IMR-90 (cell line): ENCODE results near the gene C5. TPM values are rescaled to one million over a fixed set of nuclear protein-coding genes. Genes with fewer than 3 reads are reported as not detected.

Experiments
- ATAC-seq: fragments of 200-7000 bp; cut with Tn5 transposase; 2 replicates; pipeline ENCODE4 v1.9.1; 2020; ENCODE audit warnings: low read depth, mild to moderate bottlenecking, moderate library complexity
- BruUV-seq: library from RNA; stranded (reverse); fragments of 400-500 nt; replicated peaks from 2 replicates; lab custom pipeline; 2021; lab: Mats Ljungman, UMichigan
- CTCF ChIA-PET: fragments of 300-600 bp; formaldehyde crosslinking; extraction: SDS; loops from one replicate; lab custom pipeline; 2021; ENCODE audit warnings: antibody characterized with exemption; lab: Yijun Ruan, JAX
- POLR2A ChIA-PET: fragments of 300-600 bp; sonication (Branson Sonifier 250); formaldehyde crosslinking; loops from one replicate; lab custom pipeline; 2022; ENCODE audit warnings: antibody characterized with exemption; ENCODE audit not compliant: unreplicated experiment; lab: Charles Lee
- DNase-seq: peaks from one replicate; pipeline ENCODE4 v3.0.0; 2013
- H2AFZ ChIP-seq: replicated peaks from 2 replicates; pipeline ENCODE3; 2013; ENCODE audit warnings: low read length, mild to moderate bottlenecking; ENCODE audit not compliant: poor library complexity
- H2AK5ac ChIP-seq: 2 replicates; pipeline ENCODE4 v1.6.1; 2013; ENCODE audit warnings: low read depth, low read length, inconsistent platforms
- H2AK9ac ChIP-seq: replicated peaks from 2 replicates; pipeline ENCODE3; 2013; ENCODE audit warnings: mild to moderate bottlenecking, low read depth, low read length, moderate library complexity; ENCODE audit not compliant: poor library complexity
- H2BK120ac ChIP-seq: 2 replicates; pipeline ENCODE4 v1.6.1; 2013; ENCODE audit warnings: low read depth, low read length, inconsistent platforms
- H2BK15ac ChIP-seq: 3 replicates; pipeline ENCODE4 v1.6.1; 2013; ENCODE audit warnings: low read depth, low read length, inconsistent platforms
- H2BK20ac ChIP-seq: 2 replicates; pipeline ENCODE4 v1.6.1; 2013; ENCODE audit warnings: low read depth, mild to moderate bottlenecking, inconsistent platforms, low read length, moderate library complexity
- H2BK5ac ChIP-seq: 2 replicates; pipeline ENCODE4 v1.6.1; 2013; ENCODE audit warnings: mild to moderate bottlenecking, low read depth, low read length, inconsistent platforms; ENCODE audit not compliant: poor library complexity, severe bottlenecking
- H3K14ac ChIP-seq: replicated peaks from 2 replicates; pipeline ENCODE4 v1.6.1; 2013; ENCODE audit warnings: low read depth, low read length, inconsistent platforms
- H3K18ac ChIP-seq: 2 replicates; pipeline ENCODE4 v1.6.1; 2013; ENCODE audit warnings: low read depth, low read length, control low read depth
- H3K23ac ChIP-seq: 2 replicates; pipeline ENCODE4 v1.6.1; 2013; ENCODE audit warnings: low read depth, low read length, inconsistent platforms
- H3K27ac ChIP-seq: 2 replicates; pipeline ENCODE4 v1.5.1; 2013; ENCODE audit warnings: mild to moderate bottlenecking, control low read depth, low read length; ENCODE audit not compliant: insufficient read depth
- H3K27me3 ChIP-seq: 2 replicates; pipeline ENCODE4 v1.6.1; 2013; ENCODE audit warnings: low read length; ENCODE audit not compliant: control insufficient read depth, insufficient read depth
- H3K36me3 ChIP-seq: 2 replicates; pipeline ENCODE4 v1.6.1; 2013; ENCODE audit warnings: low read length, mixed read lengths; ENCODE audit not compliant: control insufficient read depth, insufficient read depth
- H3K4ac ChIP-seq: 2 replicates; pipeline ENCODE4 v1.6.1; 2013; ENCODE audit warnings: low read depth, low read length, inconsistent platforms
- H3K4me1 ChIP-seq: 2 replicates; pipeline ENCODE4 v1.6.1; 2013; ENCODE audit warnings: low read length, mixed read lengths; ENCODE audit not compliant: control insufficient read depth, insufficient read depth
- H3K4me2 ChIP-seq: 2 replicates; pipeline ENCODE4 v1.6.1; 2013; ENCODE audit warnings: low read depth, mild to moderate bottlenecking, control low read depth, low read length, moderate library complexity
- H3K4me3 ChIP-seq: 2 replicates; pipeline ENCODE4 v1.5.1; 2013; ENCODE audit warnings: low read depth, mild to moderate bottlenecking, control low read depth, low read length, moderate library complexity; ENCODE audit not compliant: insufficient read depth
- H3K56ac ChIP-seq: 2 replicates; pipeline ENCODE4 v1.6.1; 2013; ENCODE audit warnings: low read length, inconsistent platforms; ENCODE audit not compliant: insufficient read depth; ENCODE audit errors: extremely low read depth
- H3K79me1 ChIP-seq, 2 experiments: 2 replicates each; pipeline ENCODE4 v1.6.1; 2013; ENCODE audit warnings: low read length in 2 of 2, inconsistent platforms in 1 of 2, low read depth in 1 of 2
- H3K9ac ChIP-seq: 2 replicates; pipeline ENCODE4 v1.6.1; 2013; ENCODE audit warnings: low read depth, low read length, control low read depth
- H3K9me1 ChIP-seq: 2 replicates; pipeline ENCODE4 v1.6.1; 2013; ENCODE audit warnings: low read length, inconsistent platforms; ENCODE audit not compliant: insufficient read depth
- H3K9me3 ChIP-seq: 2 replicates; pipeline ENCODE4 v1.6.1; 2013; ENCODE audit warnings: low read length; ENCODE audit not compliant: control insufficient read depth, insufficient read depth
- H4K20me1 ChIP-seq: 2 replicates; pipeline ENCODE4 v1.6.1; 2013; ENCODE audit warnings: low read length, inconsistent platforms; ENCODE audit not compliant: insufficient read depth
- H4K5ac ChIP-seq: 2 replicates; pipeline ENCODE4 v1.6.1; 2013; ENCODE audit warnings: mild to moderate bottlenecking, low read depth, low read length, control low read depth
- H4K8ac ChIP-seq, 2 experiments: 2 replicates each; pipeline ENCODE4 v1.6.1; 2013; ENCODE audit warnings: low read depth in 2 of 2, low read length in 2 of 2, control low read depth in 1 of 2, inconsistent platforms in 1 of 2
- H4K91ac ChIP-seq: 2 replicates; pipeline ENCODE4 v1.6.1; 2013; ENCODE audit warnings: low read depth, low read length, inconsistent platforms; ENCODE audit not compliant: insufficient read depth
- BHLHE40 ChIP-seq: fragments of 150-350 bp; IDR thresholded peaks from 2 replicates; pipeline ENCODE4 v1.6.1; 2016; ENCODE audit warnings: mild to moderate bottlenecking, low read depth, low read length
- CHD1 ChIP-seq: IDR thresholded peaks from 2 replicates; pipeline ENCODE4 v1.6.1; 2012; ENCODE audit warnings: low read depth, low read length, improper control_type of control experiment
- FOS ChIP-seq: fragments of 150-350 bp; IDR thresholded peaks from 2 replicates; pipeline ENCODE4 v1.6.1; 2016; ENCODE audit warnings: low read depth, low read length
- MAFK ChIP-seq: IDR thresholded peaks from 2 replicates; pipeline ENCODE4 v1.6.1; 2012; ENCODE audit warnings: low read depth, low read length, improper control_type of control experiment
- MAZ ChIP-seq: IDR thresholded peaks from 2 replicates; pipeline ENCODE4 v1.6.1; 2012; ENCODE audit warnings: low read depth, mild to moderate bottlenecking, low read length, improper control_type of control experiment, moderate library complexity, borderline replicate concordance
- MXI1 ChIP-seq: IDR thresholded peaks from 2 replicates; pipeline ENCODE4 v1.6.1; 2012; ENCODE audit warnings: low read depth, mild to moderate bottlenecking, low read length, moderate library complexity, borderline replicate concordance
- NFE2L2 ChIP-seq: fragments of 150-350 bp; IDR thresholded peaks from 2 replicates; pipeline ENCODE4 v1.6.1; 2016; ENCODE audit warnings: low read depth, mild to moderate bottlenecking, low read length
- POLR2A ChIP-seq: IDR thresholded peaks from 2 replicates; pipeline ENCODE4 v1.6.1; 2012; ENCODE audit warnings: mild to moderate bottlenecking, low read depth, low read length
- RAD21 ChIP-seq: IDR thresholded peaks from 2 replicates; pipeline ENCODE4 v1.6.1; 2012; ENCODE audit warnings: low read length, improper control_type of control experiment
- RCOR1 ChIP-seq: IDR thresholded peaks from 2 replicates; pipeline ENCODE4 v1.6.1; 2012; ENCODE audit warnings: mild to moderate bottlenecking, low read length, improper control_type of control experiment; ENCODE audit not compliant: insufficient replicate concordance
- RFX5 ChIP-seq: IDR thresholded peaks from 2 replicates; pipeline ENCODE4 v1.8.0; 2012; ENCODE audit warnings: low read depth, mild to moderate bottlenecking, low read length, moderate library complexity
- SMC3 ChIP-seq: fragments of 150-350 bp; IDR thresholded peaks from 2 replicates; pipeline ENCODE4 v1.6.1; 2016; ENCODE audit warnings: low read depth, mild to moderate bottlenecking, antibody characterized with exemption, low read length, moderate library complexity
- WGBS, 2 experiments: methylation state at CpG; one replicate each; pipeline versions ENCODE4 v1.1.5 to v1.1.7; 2013; ENCODE audit warnings: missing lambda C conversion rate in 2 of 2; ENCODE audit not compliant: insufficient read length in 1 of 2; ENCODE audit errors: extremely low coverage in 2 of 2; 5-methylcytosine and 5-hydroxymethylcytosine counted together
- dilution Hi-C: fragments of 300-500 bp; cut with HindIII; formaldehyde crosslinking; loops from one replicate; pipeline ENCODE4 v1.14.3; 2018; ENCODE audit warnings: low sequenced_read_pairs; ENCODE audit not compliant: unreplicated experiment
- in situ Hi-C: fragments of 300-500 bp; cut with MboI; formaldehyde crosslinking; loops from 3 replicates; pipeline ENCODE4 v1.14.3; 2019; ENCODE audit warnings: low sequenced_read_pairs, inconsistent platforms, mixed read lengths
- intact Hi-C: fragments of 100-400 bp; cut with micrococcal nuclease; formaldehyde crosslinking; loops from 2 replicates; pipeline ENCODE4 v1.10.0; 2022
- polyA plus RNA-seq, 3 experiments: library from polyadenylated mRNA; depleted of rRNA; stranded (reverse); fragments of >200 nt; gene quantifications; 2 replicates each; pipeline ENCODE4 v1.2.3, GENCODE V29; 2012; ENCODE audit warnings: low replicate concordance in 1 of 3
- total RNA-seq: library from RNA; depleted of rRNA; stranded (reverse); fragments of >200 nt; gene quantifications from 2 replicates; pipeline ENCODE4 v1.2.3, GENCODE V29; 2012
- TF ChIP-seq, protein P1 (sequence below): fragments of 150-350 bp; IDR thresholded peaks from 2 replicates; pipeline ENCODE4 v1.6.1; 2016; ENCODE audit warnings: low read depth, mild to moderate bottlenecking, low read length, moderate library complexity, borderline replicate concordance
- TF ChIP-seq, protein P2 (sequence below): fragments of 150-350 bp; IDR thresholded peaks from 2 replicates; pipeline ENCODE4 v1.6.1; 2017; ENCODE audit warnings: mild to moderate bottlenecking, antibody characterized with exemption, low read length, low read depth
- TF ChIP-seq, protein P3 (sequence below): conservative IDR thresholded peaks from 2 replicates; pipeline ENCODE4 v1.5.1; 2012; ENCODE audit warnings: mild to moderate bottlenecking, low read depth, low read length, improper control_type of control experiment

C5 gene
- total and polyA plus RNA-seq, 2 of the 4 experiments (the other 2 are of a cell fraction): 1.5 to 2.3 TPM

DNA sequence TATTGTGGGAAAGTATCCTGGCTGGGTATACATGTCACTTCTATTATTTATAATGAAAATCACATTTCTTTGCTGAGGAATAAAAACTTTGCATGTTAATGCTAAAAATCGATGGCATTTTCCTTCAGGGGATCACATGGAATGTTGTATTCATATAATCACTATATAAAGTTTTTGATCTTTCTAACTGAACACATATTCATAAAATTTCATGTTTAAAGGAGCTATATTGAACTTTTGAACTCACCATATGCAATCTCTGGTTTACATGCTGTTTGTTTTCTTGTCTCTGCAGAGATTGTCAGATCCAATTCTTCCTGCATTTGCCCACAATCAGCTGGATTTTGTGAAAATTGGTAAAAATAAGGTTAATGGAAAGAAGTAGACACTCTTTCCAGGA is 90.1 kb downstream of the C5 start:
- Histone ChIP-seq H3K79me1 (no peaks in the 10 kb centered on the region), H3K4me1 (no peaks in the 10 kb centered on the region), H2AFZ (no peak overlapping the region), H2BK20ac (no peak overlapping the region), H4K5ac (no peak overlapping the region), H3K4me3 (no peak overlapping the region), H2BK5ac (no peak overlapping the region), H3K56ac (no peak overlapping the region), H3K9me1 (no peaks in the 10 kb centered on the region), H2AK9ac (no peak overlapping the region), H2BK15ac (no peak overlapping the region), H3K27me3 (no peaks in the 10 kb centered on the region), H3K27ac (no peak overlapping the region), H3K4ac (no peak overlapping the region), H3K14ac (no peak overlapping the region), H3K18ac (no peak overlapping the region), H4K91ac (no peak overlapping the region), H3K23ac (no peak overlapping the region), H3K9ac (no peak overlapping the region), H2BK120ac (no peak overlapping the region), H4K20me1 (no peaks in the 10 kb centered on the region), H3K4me2 (no peak overlapping the region), H3K9me3 (no peaks in the 10 kb centered on the region), H3K36me3 (no peaks in the 10 kb centered on the region), H4K8ac (no peak overlapping the region), H2AK5ac (no peak overlapping the region)
- no CpG with 5 or more reads among the region's 1 CpG for WGBS, 2 experiments
- DNase-seq: no peak
- TF ChIP-seq, protein P1, sequence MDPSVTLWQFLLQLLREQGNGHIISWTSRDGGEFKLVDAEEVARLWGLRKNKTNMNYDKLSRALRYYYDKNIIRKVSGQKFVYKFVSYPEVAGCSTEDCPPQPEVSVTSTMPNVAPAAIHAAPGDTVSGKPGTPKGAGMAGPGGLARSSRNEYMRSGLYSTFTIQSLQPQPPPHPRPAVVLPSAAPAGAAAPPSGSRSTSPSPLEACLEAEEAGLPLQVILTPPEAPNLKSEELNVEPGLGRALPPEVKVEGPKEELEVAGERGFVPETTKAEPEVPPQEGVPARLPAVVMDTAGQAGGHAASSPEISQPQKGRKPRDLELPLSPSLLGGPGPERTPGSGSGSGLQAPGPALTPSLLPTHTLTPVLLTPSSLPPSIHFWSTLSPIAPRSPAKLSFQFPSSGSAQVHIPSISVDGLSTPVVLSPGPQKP: no peak
- TF ChIP-seq, protein P2, sequence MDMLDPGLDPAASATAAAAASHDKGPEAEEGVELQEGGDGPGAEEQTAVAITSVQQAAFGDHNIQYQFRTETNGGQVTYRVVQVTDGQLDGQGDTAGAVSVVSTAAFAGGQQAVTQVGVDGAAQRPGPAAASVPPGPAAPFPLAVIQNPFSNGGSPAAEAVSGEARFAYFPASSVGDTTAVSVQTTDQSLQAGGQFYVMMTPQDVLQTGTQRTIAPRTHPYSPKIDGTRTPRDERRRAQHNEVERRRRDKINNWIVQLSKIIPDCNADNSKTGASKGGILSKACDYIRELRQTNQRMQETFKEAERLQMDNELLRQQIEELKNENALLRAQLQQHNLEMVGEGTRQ: no peak
- TF ChIP-seq CHD1 (no peak), RFX5 (no peak), BHLHE40 (no peak), MXI1 (no peak), SMC3 (no peak), NFE2L2 (no peak), MAFK (no peak), RAD21 (no peak), FOS (no peak), POLR2A (no peak), RCOR1 (no peak), MAZ (no peak)
- TF ChIP-seq, protein P3, sequence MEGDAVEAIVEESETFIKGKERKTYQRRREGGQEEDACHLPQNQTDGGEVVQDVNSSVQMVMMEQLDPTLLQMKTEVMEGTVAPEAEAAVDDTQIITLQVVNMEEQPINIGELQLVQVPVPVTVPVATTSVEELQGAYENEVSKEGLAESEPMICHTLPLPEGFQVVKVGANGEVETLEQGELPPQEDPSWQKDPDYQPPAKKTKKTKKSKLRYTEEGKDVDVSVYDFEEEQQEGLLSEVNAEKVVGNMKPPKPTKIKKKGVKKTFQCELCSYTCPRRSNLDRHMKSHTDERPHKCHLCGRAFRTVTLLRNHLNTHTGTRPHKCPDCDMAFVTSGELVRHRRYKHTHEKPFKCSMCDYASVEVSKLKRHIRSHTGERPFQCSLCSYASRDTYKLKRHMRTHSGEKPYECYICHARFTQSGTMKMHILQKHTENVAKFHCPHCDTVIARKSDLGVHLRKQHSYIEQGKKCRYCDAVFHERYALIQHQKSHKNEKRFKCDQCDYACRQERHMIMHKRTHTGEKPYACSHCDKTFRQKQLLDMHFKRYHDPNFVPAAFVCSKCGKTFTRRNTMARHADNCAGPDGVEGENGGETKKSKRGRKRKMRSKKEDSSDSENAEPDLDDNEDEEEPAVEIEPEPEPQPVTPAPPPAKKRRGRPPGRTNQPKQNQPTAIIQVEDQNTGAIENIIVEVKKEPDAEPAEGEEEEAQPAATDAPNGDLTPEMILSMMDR: no peak
- CTCF ChIA-PET: interaction anchor here (1.0 to 1.1 kb wide), 2 partner anchors 17 to 64 kb away, joined by 3 read pairs; no protein-coding TSS in a partner anchor
- ATAC-seq: no peak
- intact Hi-C loops (no loop called here), in situ Hi-C loops (no loop called here), dilution Hi-C loops (no loop called here)
- POLR2A ChIA-PET: no interaction called here
- no TSS peak for BruUV-seq
